Skin of body (tissue), 2 donors: Measurements from ENCODE around the gene AKIRIN1. TPM values are rescaled to one million over a fixed set of nuclear protein-coding genes. Genes with fewer than 3 reads are reported as not detected.
"Not testable (repeated sequence)": the region's sequence is repeated elsewhere in the genome, so short reads cannot be mapped to it uniquely, and the experiment has no call there.

Experiments
- DNase-seq: peaks from one replicate; lab custom pipeline; 2025; lab: John Stamatoyannopoulos, UW
- total RNA-seq: library from RNA; depleted of rRNA; stranded (reverse); fragments of >200 nt; gene quantifications from one replicate; pipeline ENCODE4 v1.2.3, GENCODE V29; 2014

Gene AKIRIN1, protein sequence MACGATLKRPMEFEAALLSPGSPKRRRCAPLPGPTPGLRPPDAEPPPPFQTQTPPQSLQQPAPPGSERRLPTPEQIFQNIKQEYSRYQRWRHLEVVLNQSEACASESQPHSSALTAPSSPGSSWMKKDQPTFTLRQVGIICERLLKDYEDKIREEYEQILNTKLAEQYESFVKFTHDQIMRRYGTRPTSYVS
- 31.9 TPM for total RNA-seq

DNA sequence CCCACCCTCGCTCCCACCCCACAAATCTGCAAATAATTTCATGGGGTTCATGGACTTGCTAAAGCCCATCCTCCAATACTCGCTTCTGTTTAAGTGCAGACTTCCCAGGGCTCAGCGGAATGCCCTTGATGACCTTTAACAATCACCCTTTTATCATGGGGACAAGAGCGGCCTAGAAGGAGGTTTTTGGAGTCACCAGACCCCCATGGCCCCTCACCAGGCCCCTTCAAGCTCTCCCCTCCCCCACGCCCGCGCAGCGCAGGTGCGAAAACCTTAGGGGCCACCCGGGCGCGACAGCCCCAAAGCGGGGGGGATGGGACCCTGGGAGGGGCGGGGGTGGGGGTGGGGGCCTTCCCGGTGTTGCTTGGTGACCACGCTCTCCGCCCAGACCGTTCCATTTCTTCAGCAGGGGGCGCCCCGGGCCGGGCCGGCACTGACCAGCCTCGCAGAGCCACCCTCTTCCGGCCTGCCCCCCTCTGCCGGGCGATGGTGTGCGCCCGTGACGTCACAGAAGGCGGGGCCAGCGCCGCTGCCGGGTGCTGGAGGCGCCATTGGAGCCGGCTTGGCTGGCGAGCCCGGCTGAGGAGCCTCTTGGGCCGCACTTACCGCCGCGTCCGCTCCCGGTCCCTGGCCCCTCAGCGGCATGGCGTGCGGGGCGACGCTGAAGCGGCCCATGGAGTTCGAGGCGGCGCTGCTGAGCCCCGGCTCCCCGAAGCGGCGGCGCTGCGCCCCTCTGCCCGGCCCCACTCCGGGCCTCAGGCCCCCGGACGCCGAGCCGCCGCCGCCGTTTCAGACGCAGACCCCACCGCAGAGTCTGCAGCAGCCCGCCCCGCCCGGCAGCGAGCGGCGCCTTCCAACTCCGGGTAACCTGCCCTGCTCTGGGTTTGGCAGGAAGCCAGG lies at the start of gene AKIRIN1:
TSS of gene AKIRIN1 (plus strand) at position 539 of the 900 bp plus-strand sequence. CDS start at position 644, 105 bp downstream.
- peak; percentile 89 for DNase-seq

DNA sequence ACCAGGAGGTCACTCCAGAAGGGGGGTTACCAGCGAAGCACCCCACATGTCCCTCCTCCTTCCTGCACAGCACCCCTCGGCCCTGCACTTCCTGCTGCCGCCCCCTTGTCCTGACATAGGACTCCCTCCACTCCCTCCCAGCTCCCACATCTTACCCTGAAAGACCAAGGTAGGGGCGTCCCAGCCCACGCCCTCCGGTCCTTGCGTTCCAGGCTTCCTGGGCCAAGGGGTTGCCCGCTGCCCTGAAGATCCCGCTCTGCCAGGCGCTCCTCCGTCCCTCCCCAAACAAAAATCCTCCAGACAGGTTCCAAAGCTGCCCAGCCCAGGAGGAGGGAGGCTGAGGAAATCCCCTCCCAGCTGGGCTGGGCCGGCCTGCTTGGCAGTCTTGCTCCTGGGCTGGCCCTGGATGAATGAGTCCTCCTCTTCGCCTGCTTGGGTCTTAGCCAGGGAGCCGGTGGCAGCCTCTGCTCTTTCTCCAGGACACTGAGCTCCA lies 49.5 kb upstream of the AKIRIN1 start, which contains the start of gene RHBDL2:
TSS of gene RHBDL2 (minus strand) at position 304 of the 493 bp plus-strand sequence. CDS start 22,618 bp downstream, outside the sequence.
- DNase-seq: no peak

DNA sequence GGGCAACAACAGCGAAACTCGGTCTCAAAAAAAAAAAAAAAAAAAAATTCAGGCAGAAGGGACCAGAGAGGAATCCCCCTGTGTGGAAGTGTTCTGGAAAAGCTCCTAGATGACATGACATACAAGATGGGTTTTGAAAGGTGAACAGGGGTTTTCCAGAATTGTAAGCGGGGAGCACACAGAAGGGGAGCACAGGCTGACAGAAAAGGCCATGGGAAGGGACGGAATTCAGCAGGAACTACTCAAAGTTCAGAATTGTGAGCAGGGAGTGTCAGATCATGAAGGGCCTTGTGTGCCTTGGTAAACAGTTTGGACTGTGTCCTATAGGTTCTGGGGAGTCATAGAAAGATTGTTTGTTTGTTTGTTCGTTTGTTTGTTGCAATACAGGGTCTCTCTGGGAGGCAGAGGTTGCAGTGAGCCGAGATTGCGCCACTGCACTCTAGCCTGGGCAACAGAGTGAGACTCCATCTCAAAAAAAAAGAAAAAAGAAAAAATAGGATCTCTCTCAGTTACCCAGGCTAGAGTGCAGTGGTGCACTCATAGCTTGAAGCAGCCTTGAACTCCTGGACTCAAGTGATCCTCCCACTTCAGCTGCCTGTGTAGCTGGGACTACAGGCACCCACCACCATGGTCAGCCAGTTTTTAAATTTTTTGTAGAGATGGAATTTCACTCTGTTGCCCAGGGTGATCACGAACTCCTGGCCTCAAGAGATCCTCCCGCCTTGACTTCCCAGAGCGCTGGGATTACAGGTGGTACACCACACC lies 48.2 kb upstream of the AKIRIN1 start:
- DNase-seq: no peak

DNA sequence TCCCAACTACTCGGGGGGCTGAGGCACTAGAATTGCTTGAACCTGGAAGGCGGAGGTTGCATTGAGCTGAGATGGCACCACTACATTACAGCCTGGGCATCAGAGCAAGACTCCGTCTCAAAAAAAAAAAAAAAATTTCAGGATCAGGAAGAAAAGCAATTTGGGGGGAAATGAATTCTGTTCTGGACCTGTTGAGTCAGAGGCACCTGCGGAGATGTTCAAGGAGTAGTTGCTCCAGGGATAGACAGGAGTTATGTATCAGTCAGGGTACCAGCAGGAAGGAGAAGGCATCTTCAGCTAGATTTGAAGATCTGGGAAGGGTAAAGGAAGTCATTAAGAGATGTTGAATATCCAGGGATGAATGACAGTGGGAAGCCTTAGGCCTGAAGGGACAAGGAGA lies 46.5 kb upstream of the AKIRIN1 start:
- DNase-seq: no peak

DNA sequence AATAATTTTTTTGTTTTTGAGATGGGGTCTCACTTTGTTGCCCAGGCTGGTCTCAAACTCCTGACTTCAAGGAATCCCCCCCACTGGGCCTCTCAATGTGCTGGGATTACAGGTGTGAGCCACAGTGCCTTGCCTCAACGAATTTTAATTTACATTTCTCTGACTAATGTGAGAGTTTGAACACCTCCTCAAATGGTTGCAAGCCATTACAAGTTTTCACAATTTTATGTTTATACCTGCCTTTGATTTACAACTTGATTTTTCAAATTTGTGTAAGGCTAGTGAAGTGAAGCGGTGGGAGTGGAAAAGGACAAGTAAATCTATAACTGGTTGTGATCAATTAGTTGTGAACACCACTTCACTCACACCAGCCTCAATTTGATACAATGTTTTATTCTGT lies 40.5 kb upstream of the AKIRIN1 start:
- no peak for DNase-seq

DNA sequence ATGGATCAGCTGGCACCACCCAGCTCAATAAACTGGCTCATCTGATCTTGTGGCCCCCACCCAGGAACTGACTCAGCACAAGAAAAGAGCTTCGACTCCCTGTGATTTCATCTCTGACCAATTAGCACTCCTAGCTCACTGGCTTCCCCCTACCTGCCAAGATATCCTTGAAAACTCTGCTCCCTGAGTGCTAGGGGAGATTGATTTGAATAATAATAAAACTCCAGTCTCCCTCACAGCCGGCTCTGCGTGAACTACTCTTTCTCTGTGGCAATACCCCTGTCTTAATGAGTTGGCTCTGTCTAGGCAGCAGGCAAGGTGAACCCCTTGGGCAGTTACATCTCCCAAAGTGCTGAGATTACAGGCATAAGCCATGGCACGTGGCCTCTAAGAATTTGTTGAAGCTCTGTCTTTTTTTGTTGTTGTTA lies 37.6 kb upstream of the AKIRIN1 start:
- DNase-seq: no peak

DNA sequence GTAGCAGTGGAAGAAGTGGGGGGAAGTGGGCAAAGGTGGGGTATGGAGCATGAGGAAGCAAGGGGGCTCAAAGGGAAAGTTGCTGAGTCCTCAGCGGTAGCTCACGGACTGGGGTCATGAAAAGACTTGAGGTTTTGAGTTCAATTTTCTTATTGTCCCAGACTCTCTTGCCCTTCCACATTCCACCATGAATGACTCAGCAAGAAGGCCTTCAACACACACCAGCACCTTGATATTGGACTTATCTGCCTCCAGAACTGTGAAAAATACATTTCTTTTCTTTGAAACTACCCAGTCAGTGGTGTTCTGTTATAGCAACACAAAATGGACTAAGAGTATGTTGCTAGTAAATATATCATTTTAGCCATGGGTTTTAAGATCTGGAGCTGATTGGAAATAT lies 32.1 kb upstream of the AKIRIN1 start:
- no peak for DNase-seq

DNA sequence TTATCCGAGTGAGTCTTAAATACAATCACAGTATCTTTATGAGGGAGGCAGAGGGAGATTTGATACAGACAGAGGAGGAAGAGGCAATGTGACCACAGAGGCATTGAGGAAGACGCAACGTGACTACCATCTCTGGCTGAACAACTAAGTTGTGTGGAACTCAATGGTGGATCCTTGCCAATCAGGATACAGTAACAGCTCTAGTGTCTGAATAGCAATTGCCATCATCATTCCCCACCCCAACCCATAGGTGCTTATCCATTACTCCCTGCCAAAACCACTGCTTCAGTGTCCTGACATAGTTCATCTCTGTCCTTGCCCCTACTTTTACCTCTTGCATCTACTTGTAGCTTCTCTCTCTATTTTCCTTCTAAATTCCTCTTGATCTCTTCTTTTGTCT lies 29.0 kb upstream of the AKIRIN1 start:
- no peak for DNase-seq

DNA sequence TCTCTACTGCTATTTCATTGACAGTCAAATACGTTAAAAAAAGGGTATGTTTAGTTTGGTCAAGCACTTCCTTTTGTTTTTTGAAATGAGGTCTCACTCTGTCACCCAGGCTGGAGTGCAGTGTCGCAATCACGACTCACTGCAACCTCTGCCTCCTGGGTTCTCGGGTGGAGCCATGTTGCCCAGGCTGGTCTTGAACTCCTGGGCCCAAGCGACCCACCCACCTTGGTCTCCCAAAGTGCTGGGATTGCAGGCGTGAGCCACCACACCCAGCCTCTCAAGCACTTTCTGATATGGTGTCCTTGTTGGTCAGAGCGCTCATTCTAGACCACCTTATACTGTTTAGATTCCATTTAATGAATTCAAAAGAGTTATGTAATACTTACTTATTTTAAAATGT lies 28.5 kb upstream of the AKIRIN1 start:
- no peak for DNase-seq

DNA sequence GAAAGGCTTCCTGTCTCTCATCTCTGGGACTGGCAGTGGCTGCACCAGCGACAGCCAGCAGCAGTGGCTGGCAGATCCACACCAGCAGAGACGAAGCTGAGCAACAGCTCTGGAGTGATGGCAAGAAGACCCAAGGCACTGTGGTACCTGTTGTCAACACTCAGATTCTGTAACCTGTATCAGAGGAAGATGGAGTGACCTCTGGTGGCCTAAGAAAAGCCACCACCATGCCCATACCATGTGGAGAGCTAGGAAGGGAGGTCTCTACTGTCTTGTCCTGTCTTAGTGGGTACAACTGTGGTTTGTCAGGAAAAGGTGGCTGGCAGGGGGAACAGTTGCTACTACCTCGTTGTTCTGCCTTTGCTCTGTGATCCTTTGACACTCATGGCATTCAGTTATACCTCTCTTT lies 26.9 kb upstream of the AKIRIN1 start:
- no peak for DNase-seq

DNA sequence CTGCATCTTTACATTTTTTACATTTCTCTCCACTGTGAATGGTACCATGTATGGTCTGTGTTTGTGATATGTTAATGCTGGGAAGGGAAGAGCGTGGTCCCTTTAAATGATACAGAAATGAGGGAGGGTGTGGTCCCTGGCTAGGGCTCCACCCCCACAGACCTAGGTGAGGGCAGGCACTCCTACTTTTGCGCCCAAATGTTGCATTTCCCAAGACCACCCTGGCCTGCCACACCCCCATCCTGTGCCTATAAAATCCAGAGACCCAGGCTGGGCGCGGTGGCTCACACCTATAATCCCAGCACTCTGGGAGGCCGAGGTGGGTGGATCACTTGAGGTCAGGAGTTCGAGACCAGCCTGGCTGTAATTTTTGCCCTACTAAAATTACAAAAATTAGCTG lies 17.9 kb upstream of the AKIRIN1 start:
- DNase-seq: not testable (repeated sequence)

DNA sequence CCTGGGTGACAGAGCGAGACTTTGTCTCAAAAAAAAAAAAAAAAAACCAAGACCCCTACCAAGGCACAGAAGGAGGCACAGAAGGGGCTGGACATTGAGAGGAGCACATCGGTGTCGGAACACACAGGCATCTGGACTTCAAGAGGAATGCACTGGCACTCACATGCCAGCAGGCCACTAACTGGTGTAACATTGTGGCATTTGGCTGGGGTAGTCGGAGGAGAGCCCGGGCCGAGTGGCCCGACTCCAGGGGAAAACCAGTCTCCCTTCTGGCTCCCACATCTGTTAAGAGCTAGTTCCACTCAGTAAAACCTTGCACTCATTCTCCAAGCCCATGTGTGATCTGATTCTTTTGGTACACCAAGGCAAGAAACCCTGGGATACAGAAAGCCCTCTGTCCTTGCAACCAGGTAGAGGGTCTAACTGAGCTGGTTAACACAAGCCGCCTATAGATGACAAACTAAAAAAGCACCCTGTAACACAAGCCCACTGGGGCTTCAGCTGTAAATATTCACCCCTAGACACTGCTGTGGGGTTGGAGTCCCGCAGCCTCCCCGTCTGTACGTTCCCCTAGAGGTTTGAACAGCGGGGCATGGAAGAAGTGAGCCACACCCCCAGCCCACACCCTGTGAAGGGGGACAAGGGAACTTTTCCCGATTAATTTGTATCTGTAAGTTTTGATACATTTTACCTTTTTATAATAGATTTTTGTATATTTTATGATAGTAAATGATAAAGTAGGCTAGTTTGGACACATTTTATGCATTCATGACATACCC lies 17.2 kb upstream of the AKIRIN1 start:
- no peak for DNase-seq

DNA sequence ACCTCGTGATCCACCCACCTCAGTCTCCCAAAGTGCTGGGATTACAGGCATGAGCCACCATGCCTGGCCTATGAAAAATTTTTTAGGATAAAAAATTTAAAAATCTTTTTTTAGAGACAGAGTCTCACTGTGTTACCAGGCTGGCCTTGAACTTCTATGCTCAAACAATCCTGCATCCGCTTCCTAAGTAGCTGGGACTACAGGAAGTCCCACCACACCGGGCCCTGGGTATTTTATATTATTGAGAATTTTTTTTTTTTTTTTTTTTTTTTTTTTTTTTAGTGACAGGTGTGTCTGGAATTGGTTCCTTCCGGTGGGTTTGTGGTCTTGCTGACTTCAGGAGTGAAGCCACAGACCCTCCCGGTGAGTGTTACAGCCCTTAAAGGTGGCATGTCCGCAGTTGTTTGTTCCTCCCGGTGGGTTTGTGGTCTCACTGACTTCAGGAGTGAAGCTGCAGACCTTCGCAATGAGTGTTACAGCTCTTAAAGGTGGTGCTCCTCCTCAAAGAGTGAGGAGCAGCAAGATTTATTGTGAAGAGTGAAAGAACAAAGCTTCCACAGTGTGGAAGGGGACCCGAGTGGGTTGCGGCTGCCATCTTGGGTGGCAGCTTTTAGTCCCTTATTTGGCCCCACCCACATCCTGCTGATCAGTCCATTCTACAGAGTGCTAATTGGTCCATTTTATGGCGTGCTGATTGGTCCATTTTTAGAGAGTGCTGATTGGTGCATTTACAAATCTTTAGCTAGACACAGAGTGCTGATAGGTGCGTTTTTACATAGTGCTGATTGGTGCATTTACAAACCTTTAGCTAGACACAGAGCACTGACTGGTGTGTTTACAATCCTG lies 13.5 kb upstream of the AKIRIN1 start:
- DNase-seq: not testable (repeated sequence)

DNA sequence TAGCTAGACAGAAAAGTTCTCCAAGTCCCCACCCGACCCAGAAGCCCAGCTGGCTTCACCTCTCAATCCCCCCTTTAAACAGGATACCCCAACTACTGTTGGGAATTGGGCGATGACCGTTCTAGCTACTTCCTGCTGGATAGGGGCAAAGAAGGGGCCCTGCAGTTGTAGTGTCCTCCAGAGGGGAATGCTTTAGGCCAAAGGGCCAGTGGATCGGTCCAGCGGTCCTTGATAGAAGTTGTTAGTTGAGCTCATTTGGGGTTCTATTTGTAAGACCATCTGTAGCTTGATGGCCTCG lies 12.9 kb upstream of the AKIRIN1 start:
- not testable (repeated sequence) for DNase-seq

DNA sequence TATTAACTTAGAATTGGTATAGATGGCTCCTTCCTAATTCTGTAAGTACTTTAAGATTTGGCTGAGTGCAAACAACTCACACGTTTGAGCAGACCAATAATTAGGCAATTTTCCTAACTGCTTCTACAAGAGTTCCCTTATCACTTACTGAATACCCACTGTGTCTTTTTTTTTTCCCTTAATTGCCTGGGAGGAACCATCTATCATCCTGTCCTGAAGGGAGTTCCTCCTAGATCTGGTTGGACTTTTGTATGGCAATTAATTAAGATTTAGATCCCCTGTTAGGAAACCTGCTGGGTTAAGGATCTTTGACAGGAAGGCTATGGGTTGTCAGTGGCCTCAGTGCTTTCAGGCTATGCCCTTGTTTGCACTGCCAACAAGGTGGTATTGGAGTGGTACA lies 11.7 kb upstream of the AKIRIN1 start:
- not testable (repeated sequence) for DNase-seq

DNA sequence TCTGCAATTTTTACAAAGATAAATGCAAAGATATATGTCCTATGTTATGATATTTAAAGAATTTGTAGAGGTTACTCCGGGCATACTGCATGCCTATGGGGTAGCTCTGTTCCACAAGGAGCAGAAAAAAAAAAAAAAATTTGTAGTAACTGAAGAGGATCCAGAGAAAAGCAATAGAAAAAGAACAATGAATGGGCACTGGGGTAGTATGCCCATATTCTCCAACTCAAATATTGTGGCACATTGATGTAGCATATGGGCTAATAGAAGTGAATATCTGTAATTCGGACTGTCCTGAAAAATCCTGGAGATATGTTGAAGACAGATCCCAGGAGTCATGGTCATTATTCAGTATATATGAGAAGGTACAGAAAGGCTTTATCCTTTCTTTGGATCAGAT lies 1.1 kb upstream of the AKIRIN1 start:
- no peak for DNase-seq

DNA sequence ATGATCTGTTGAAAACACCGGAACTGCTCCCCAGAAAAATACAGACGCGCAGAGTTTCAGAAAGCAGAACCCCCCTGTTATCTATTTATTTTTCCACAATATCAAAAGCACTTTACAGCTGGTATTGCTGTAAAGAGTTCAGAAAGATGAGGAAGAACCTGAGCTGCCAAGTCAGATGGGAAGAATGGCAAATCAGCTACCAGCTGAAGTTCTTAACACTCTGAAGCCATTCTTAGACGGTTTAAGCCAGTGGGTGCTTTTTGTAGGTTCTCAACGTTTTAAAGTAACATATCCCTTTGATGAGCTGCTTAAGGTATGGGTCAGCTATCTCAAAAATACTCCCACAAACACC lies 714 bp upstream of the AKIRIN1 start:
- DNase-seq: peak; percentile 65

DNA sequence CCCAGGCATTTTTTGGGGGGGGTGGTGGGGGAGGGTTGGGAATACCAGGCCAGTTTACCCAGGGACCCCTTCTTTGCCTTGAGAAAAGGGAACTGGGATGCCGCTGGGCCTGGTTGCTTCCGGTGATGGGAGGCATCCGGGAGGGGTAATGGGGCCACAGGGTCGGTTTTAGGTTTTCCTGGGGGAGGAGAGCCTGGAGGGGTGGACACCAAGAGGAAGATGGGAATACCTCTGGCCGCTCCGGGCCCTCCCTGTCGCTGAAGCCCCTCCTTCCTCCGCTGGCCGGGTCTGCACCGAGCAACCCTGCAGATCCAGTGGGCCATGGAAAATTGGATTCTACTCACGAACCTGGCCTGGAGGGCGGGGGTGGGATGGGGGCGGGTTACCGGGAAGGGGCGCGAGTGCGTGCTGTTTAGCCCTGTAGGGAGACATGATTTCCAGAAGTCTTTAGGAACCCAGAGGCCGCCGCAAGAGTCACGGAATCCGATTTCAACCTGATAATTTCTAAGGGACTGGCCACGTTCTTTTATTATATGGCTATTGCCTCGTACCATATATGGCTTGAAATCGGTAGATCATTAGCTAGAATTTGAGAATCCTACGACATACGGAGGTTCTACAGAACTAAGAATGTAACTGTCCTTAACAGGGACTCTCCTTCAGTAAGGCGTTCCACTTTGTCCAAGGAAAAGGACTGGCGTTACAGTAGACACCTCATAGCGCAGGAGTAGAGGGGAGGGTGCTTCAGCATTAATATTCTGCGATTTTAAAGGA lies 749 bp downstream of the AKIRIN1 start:
- no peak for DNase-seq

DNA sequence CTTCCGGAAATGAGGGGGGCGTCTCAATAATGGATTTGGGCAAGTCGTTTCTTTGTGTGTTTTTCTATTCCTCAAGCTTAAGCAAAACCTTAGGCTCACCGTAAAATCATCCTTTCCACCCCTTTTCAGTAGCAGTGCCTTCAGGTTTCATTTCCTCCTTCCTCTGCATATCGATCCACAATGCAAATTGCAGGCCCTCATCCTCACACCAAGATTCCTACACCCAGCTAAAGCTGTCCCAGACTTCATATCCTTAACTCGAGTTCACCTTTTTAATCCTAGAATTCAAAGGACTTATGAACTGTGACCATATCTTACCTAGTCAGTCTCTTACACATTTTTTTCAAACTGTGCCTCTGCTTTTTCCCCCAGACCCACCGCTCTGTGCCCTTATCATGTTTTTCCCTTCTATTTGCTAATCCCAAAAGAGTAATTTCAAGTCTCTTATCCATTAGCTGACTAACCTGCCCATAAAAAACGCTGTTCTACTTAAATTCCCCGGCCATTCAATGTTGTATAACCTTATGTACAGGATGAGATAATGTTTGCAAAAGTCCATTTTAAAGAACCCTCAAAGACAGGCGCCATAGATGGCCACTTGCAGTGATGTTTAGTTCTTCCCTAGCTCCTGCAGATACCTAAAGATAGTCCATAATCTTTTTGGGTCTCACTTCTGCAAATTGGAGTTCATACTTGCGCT lies 1.5 kb downstream of the AKIRIN1 start:
- no peak for DNase-seq
